ENCODE results near the gene HELZ2. TPM values are rescaled to one million over a fixed set of nuclear protein-coding genes. Genes with fewer than 3 reads are reported as not detected.

The HELZ2 gene
- total RNA-seq, 6 experiments from 2014 or later: 14.7 to 20.4 (median 16.5) TPM

GRCh38 chr20:63568170-63568981, 5.7 kb downstream of the HELZ2 start:
- H3K4me3 Mint-ChIP-seq: no peak overlapping the region
- no peak overlapping the region for H3K27ac Mint-ChIP-seq
- no peaks in the 10 kb centered on the region for H3K4me1 Mint-ChIP-seq (ENCODE audit: low read depth)
- TF ChIP-seq CTCF (IDR thresholded peaks at IDR 0.05): no peak
- no peaks in the 10 kb centered on the region for H3K36me3 Mint-ChIP-seq (ENCODE audit: low read depth)
- H3K27me3 Mint-ChIP-seq (ENCODE audit: insufficient read depth): no peaks in the 10 kb centered on the region
- no peaks in the 10 kb centered on the region for H3K9me3 Mint-ChIP-seq
- no peak for DNase-seq

GRCh38 chr20:63567386-63568169, 6.5 kb downstream of the HELZ2 start:
- H3K4me3 Mint-ChIP-seq: no peak overlapping the region

GRCh38 chr20:63567136-63567385, 7.0 kb downstream of the HELZ2 start:
- Mint-ChIP-seq H3K4me1 (ENCODE audit: low read depth) (no peaks in the 10 kb centered on the region), H3K36me3 (ENCODE audit: low read depth) (no peaks in the 10 kb centered on the region), H3K4me3 (no peak overlapping the region), H3K9me3 (no peaks in the 10 kb centered on the region), H3K27ac (no peak overlapping the region), H3K27me3 (ENCODE audit: insufficient read depth) (no peaks in the 10 kb centered on the region)
- no peak for DNase-seq
- TF ChIP-seq CTCF (IDR thresholded peaks at IDR 0.05): no peak

More at GRCh38 chr20:63567386-63568169, 6.5 kb downstream of the HELZ2 start:
- no peaks in the 10 kb centered on the region for H3K9me3 Mint-ChIP-seq
- H3K27ac Mint-ChIP-seq: no peak overlapping the region
- H3K27me3 Mint-ChIP-seq (ENCODE audit: insufficient read depth): no peaks in the 10 kb centered on the region
- TF ChIP-seq CTCF (IDR thresholded peaks at IDR 0.05): no peak
- no peaks in the 10 kb centered on the region for H3K36me3 Mint-ChIP-seq (ENCODE audit: low read depth)
- DNase-seq: no peak
- no peaks in the 10 kb centered on the region for H3K4me1 Mint-ChIP-seq (ENCODE audit: low read depth)

GRCh38 chr20:63566395-63567135, 7.5 kb downstream of the HELZ2 start:
- TF ChIP-seq CTCF (IDR thresholded peaks at IDR 0.05): no peak
- no peaks in the 10 kb centered on the region for H3K36me3 Mint-ChIP-seq (ENCODE audit: low read depth)
- no peak overlapping the region for H3K4me3 Mint-ChIP-seq
- DNase-seq: no peak
- H3K27ac Mint-ChIP-seq: no peak overlapping the region
- H3K9me3 Mint-ChIP-seq: no peaks in the 10 kb centered on the region
- no peaks in the 10 kb centered on the region for H3K27me3 Mint-ChIP-seq (ENCODE audit: insufficient read depth)
- H3K4me1 Mint-ChIP-seq (ENCODE audit: low read depth): no peaks in the 10 kb centered on the region

GRCh38 chr20:63565699-63566335, 8.2 kb downstream of the HELZ2 start:
- no peak for DNase-seq
- H3K27ac Mint-ChIP-seq: no peak overlapping the region
- TF ChIP-seq CTCF (IDR thresholded peaks at IDR 0.05): no peak
- H3K4me3 Mint-ChIP-seq: no peak overlapping the region
- H3K9me3 Mint-ChIP-seq: no peaks in the 10 kb centered on the region
- H3K4me1 Mint-ChIP-seq (ENCODE audit: low read depth): no peaks in the 10 kb centered on the region
- no peaks in the 10 kb centered on the region for H3K36me3 Mint-ChIP-seq (ENCODE audit: low read depth)
- no peaks in the 10 kb centered on the region for H3K27me3 Mint-ChIP-seq (ENCODE audit: insufficient read depth)
